GM19463 (cell line): ENCODE measurements around the gene STAU1.
"Not testable (repeated sequence)": the region's sequence is repeated elsewhere in the genome, so short reads cannot be mapped to it uniquely, and the experiment has no call there.

Experiments used
- ATAC-seq: cut with Tn5 transposase; IDR thresholded peaks from one replicate; pipeline ENCODE4 v1.9.1; 2021; ENCODE audit warnings: mild to moderate bottlenecking, moderate library complexity; ENCODE audit not compliant: unreplicated experiment

STAU1 gene

GRCh38 chr20:49187851-49188641 lies at the start of gene STAU1:
STAU1 (minus strand) TSS chr20:49188334; CDS start chr20:49166201, 22,133 bp downstream.
- ATAC-seq, result peak; percentile 96

- ATAC-seq, result no peak
Observed at GRCh38 chr20:49237531-49237930, 49.4 kb upstream of the STAU1 start.

- no peak for ATAC-seq
Observed at GRCh38 chr20:49236301-49236700, 48.2 kb upstream of the STAU1 start.

- ATAC-seq, result no peak
Observed at GRCh38 chr20:49234831-49235230, 46.7 kb upstream of the STAU1 start.

- no peak for ATAC-seq
Observed at GRCh38 chr20:49233226-49233625, 45.1 kb upstream of the STAU1 start.

- ATAC-seq, result no peak
Observed at GRCh38 chr20:49231471-49231870, 43.3 kb upstream of the STAU1 start.

GRCh38 chr20:49230561-49231133 lies 42.5 kb upstream of the STAU1 start:
- ATAC-seq, result no peak

GRCh38 chr20:49230021-49230420 lies 41.9 kb upstream of the STAU1 start:
- ATAC-seq, result no peak

GRCh38 chr20:49229381-49229780 lies 41.2 kb upstream of the STAU1 start:
- no peak for ATAC-seq

- no peak for ATAC-seq
Observed at GRCh38 chr20:49228676-49229075, 40.5 kb upstream of the STAU1 start.

GRCh38 chr20:49225896-49226295 lies 37.8 kb upstream of the STAU1 start:
- no peak for ATAC-seq

GRCh38 chr20:49219924-49220831 lies 32.0 kb upstream of the STAU1 start:
- ATAC-seq, result no peak

- peak; percentile 93 for ATAC-seq
Observed at GRCh38 chr20:49219091-49219923, 31.2 kb upstream of the STAU1 start, which contains the start of gene DDX27. DDX27 (plus strand) TSS chr20:49219416; CDS start chr20:49219449, 33 bp downstream.

GRCh38 chr20:49218739-49219090 lies 30.6 kb upstream of the STAU1 start:
- not testable (repeated sequence) for ATAC-seq

GRCh38 chr20:49216991-49217578 lies 29.0 kb upstream of the STAU1 start:
- no peak for ATAC-seq

GRCh38 chr20:49215232-49215631 lies 27.1 kb upstream of the STAU1 start:
- no peak for ATAC-seq

- ATAC-seq, result no peak
Observed at GRCh38 chr20:49214571-49214970, 26.4 kb upstream of the STAU1 start.

- ATAC-seq, result no peak
Observed at GRCh38 chr20:49210757-49211110, 22.6 kb upstream of the STAU1 start.

- no peak for ATAC-seq
Observed at GRCh38 chr20:49210101-49210756, 22.1 kb upstream of the STAU1 start.

- ATAC-seq, result no peak
Observed at GRCh38 chr20:49207076-49207475, 18.9 kb upstream of the STAU1 start.
